Liver (tissue), 9 donors: ENCODE measurements around the gene DYNLT3. TPM values are rescaled to one million over a fixed set of nuclear protein-coding genes. Genes with fewer than 3 reads are reported as not detected.

Experiments used
- DNase-seq: peaks from one replicate; pipeline ENCODE4 v3.0.0-alpha.2; 2017; ENCODE audit warnings: low spot score
- H3K27ac ChIP-seq, 2 donors: one replicate each; pipeline ENCODE4 v1.7.0; 2013; ENCODE audit warnings: inconsistent platforms in 2 of 2, low read length in 2 of 2, control low read depth in 1 of 2, low read depth in 1 of 2, mild to moderate bottlenecking in 1 of 2
- H3K27me3 ChIP-seq, 4 donors: one replicate each; pipeline versions ENCODE4 v1.6.1 to v1.7.0; 2013; ENCODE audit warnings: low read length in 3 of 4, inconsistent platforms in 1 of 4, mild to moderate bottlenecking in 1 of 4, moderate library complexity in 1 of 4; ENCODE audit not compliant: control insufficient read depth in 4 of 4, insufficient read depth in 4 of 4
- H3K36me3 ChIP-seq, 4 donors: one replicate each; pipeline versions ENCODE4 v1.6.1 to v1.7.0; 2013; ENCODE audit warnings: low read length in 3 of 4, mild to moderate bottlenecking in 3 of 4, low read depth in 1 of 4, moderate library complexity in 1 of 4; ENCODE audit not compliant: control insufficient read depth in 4 of 4, insufficient read depth in 3 of 4
- H3K4me1 ChIP-seq, 4 donors: one replicate each; pipeline versions ENCODE4 v1.6.1 to v1.7.0; 2013; ENCODE audit warnings: low read length in 3 of 4, mild to moderate bottlenecking in 3 of 4, moderate library complexity in 1 of 4; ENCODE audit not compliant: control insufficient read depth in 4 of 4, insufficient read depth in 4 of 4
- H3K4me3 ChIP-seq, 3 donors: one replicate each; pipeline versions ENCODE4 v1.6.1 to v1.7.0; 2013; ENCODE audit warnings: low read length in 3 of 3, control low read depth in 1 of 3, low read depth in 1 of 3, mild to moderate bottlenecking in 1 of 3
- H3K9ac ChIP-seq, 2 donors: one replicate each; pipeline ENCODE4 v1.7.0; 2013; ENCODE audit warnings: low read length in 2 of 2, mild to moderate bottlenecking in 2 of 2, moderate library complexity in 2 of 2, control low read depth in 1 of 2, low read depth in 1 of 2
- H3K9me3 ChIP-seq, 4 donors: one replicate each; pipeline versions ENCODE4 v1.6.1 to v1.7.0; 2013; ENCODE audit warnings: low read length in 3 of 4; ENCODE audit not compliant: control insufficient read depth in 4 of 4
- ATF3 ChIP-seq: IDR thresholded peaks from 2 replicates; pipeline ENCODE4 v1.6.1; 2016; ENCODE audit warnings: antibody characterized with exemption
- CTCF ChIP-seq: fragments of 150-350 bp; IDR thresholded peaks from 2 replicates; pipeline ENCODE4 v1.5.1; 2017; ENCODE audit warnings: improper control_type of control experiment, low read depth, low read length; ENCODE audit not compliant: missing input control
- EGR1 ChIP-seq, 2 donors: IDR thresholded peaks; 2 replicates each; pipeline ENCODE4 v1.6.1; 2016 to 2018; ENCODE audit warnings: antibody characterized with exemption in 2 of 2, low read depth in 2 of 2
- FOXA1 ChIP-seq: IDR thresholded peaks from 2 replicates; pipeline ENCODE4 v1.6.1; 2016; ENCODE audit warnings: antibody characterized with exemption
- FOXA2 ChIP-seq: IDR thresholded peaks from 2 replicates; pipeline ENCODE4 v1.6.1; 2016; ENCODE audit warnings: antibody characterized with exemption
- GABPA ChIP-seq, 2 donors: IDR thresholded peaks in 1 of 2; conservative IDR thresholded peaks in 1 of 2; 2 replicates each; pipeline ENCODE4 v1.6.1; 2016; ENCODE audit warnings: antibody characterized with exemption in 2 of 2, mild to moderate bottlenecking in 1 of 2, moderate library complexity in 1 of 2
- HNF4G ChIP-seq: IDR thresholded peaks from 2 replicates; pipeline ENCODE4 v1.6.1; 2016; ENCODE audit warnings: antibody characterized with exemption
- NR2F2 ChIP-seq: IDR thresholded peaks from 2 replicates; pipeline ENCODE4 v1.6.1; 2016; ENCODE audit warnings: antibody characterized with exemption
- RAD21 ChIP-seq, 2 donors: IDR thresholded peaks; 2 replicates each; pipeline ENCODE4 v1.6.1; 2016; ENCODE audit warnings: antibody characterized with exemption in 2 of 2, mild to moderate bottlenecking in 2 of 2
- REST ChIP-seq: IDR thresholded peaks from 2 replicates; pipeline ENCODE4 v1.6.1; 2016; ENCODE audit warnings: antibody characterized with exemption, mild to moderate bottlenecking
- RXRA ChIP-seq, 2 donors: IDR thresholded peaks; 2 replicates each; pipeline ENCODE4 v1.6.1; 2017 to 2018; ENCODE audit warnings: antibody characterized with exemption in 2 of 2, mild to moderate bottlenecking in 1 of 2
- SP1 ChIP-seq: IDR thresholded peaks from 2 replicates; pipeline ENCODE4 v1.6.1; 2018; ENCODE audit warnings: antibody characterized with exemption, mild to moderate bottlenecking
- ZBTB33 ChIP-seq: IDR thresholded peaks from 2 replicates; pipeline ENCODE4 v1.6.1; 2016; ENCODE audit warnings: antibody characterized with exemption
- WGBS: extraction: QIAGEN DNeasy Blood & Tissue Kit; methylation state at CpG from one replicate; pipeline ENCODE4 v1.1.7; 2013; 5-methylcytosine and 5-hydroxymethylcytosine counted together
- polyA plus RNA-seq, 2 donors: library from polyadenylated mRNA; stranded (reverse) in 1 of 2; unstranded in 1 of 2; fragments of 200-250 nt in 1 of 2; fragments of >200 nt in 1 of 2; fragmentation: Nextera tagmentation in 1 of 2; extraction: Ambion mirVana in 1 of 2; gene quantifications; one replicate each; pipeline versions ENCODE4 v1.2.1 to v1.2.3, GENCODE V29; 2013 to 2015
- total RNA-seq, 2 donors: library from RNA; depleted of rRNA; stranded (reverse); fragments of >200 nt; gene quantifications; one replicate each; pipeline ENCODE4 v1.2.3, GENCODE V29; 2014
- donor health status: healthy.
- donor health status: healthy.
- donor health status: healthy.
- donor health status: healthy.
- donor health status: healthy.

The DYNLT3 gene
- total and polyA plus RNA-seq, 4 donors: 9.5 to 20.7 (median 13.4) TPM

- 47% methylated on average over 1 of the region's 1 CpG for WGBS
- Histone ChIP-seq H3K9me3 (no peaks in the 10 kb centered on the region), H3K4me1 (peaks cover 0 to 7% (median 3%) of the 10 kb centered on the region in 4 donors), H3K27ac (no peak overlapping the region), H3K4me3 (no peak overlapping the region), H3K36me3 (no peaks in the 10 kb centered on the region), H3K27me3 (no peaks in the 10 kb centered on the region), H3K9ac (no peak overlapping the region)
- TF ChIP-seq REST (no peak), SP1 (no peak), GABPA (IDR thresholded peaks at IDR 0.05 in 1 of 2, conservative IDR thresholded peaks at IDR 0.05 in 1 of 2) (no peak), FOXA1 (no peak), HNF4G (no peak), RAD21 (IDR thresholded peaks at IDR 0.05) (no peak), NR2F2 (no peak), RXRA (IDR thresholded peaks at IDR 0.05) (no peak), ATF3 (no peak), EGR1 (IDR thresholded peaks at IDR 0.05; ENCODE audit: low read depth in 2 of 2) (no peak), CTCF (no peak), FOXA2 (no peak), ZBTB33 (no peak)
- no peak for DNase-seq
Observed at GRCh38 chrX:37829721-37830120, 17.6 kb downstream of the DYNLT3 start.

- Histone ChIP-seq H3K9ac (no peak overlapping the region), H3K27me3 (no peaks in the 10 kb centered on the region), H3K36me3 (no peaks in the 10 kb centered on the region), H3K9me3 (no peaks in the 10 kb centered on the region), H3K4me1 (peaks cover 0 to 14% (median 5%) of the 10 kb centered on the region in 4 donors), H3K27ac (peak overlapping the region in 1 of 2 donors; percentile 51), H3K4me3 (no peak overlapping the region)
- no peak for TF ChIP-seq RXRA (IDR thresholded peaks at IDR 0.05)
- TF ChIP-seq RAD21 (IDR thresholded peaks at IDR 0.05): peak; percentile 81 to 87
- peak; percentile 90 for TF ChIP-seq CTCF
- DNase-seq: peak; percentile 36
- 15% methylated on average over 3 of the region's 3 CpGs for WGBS
Observed at GRCh38 chrX:37825215-37825842, 22.0 kb downstream of the DYNLT3 start.
